Activated CD4-positive, CD25-positive, alpha-beta regulatory T cell treated with anti-CD3 and anti-CD28 coated beads, Interleukin-2, amount 50 U/mL, for 24 hours (primary cell): ENCODE results near the gene CEP68.
"Not testable (repeated sequence)": the region's sequence is repeated elsewhere in the genome, so short reads cannot be mapped to it uniquely, and the experiment has no call there.

Experiments
- ATAC-seq, 2 donors: fragments of 150-1000 bp; cut with Tn5 transposase; one replicate each; pipeline ENCODE4 v1.10.0; 2021; ENCODE audit warnings: mild to moderate bottlenecking in 1 of 2, moderate library complexity in 1 of 2

CEP68 gene

GRCh38 chr2:65031341-65032018, 24.7 kb upstream of the CEP68 start:
- ATAC-seq, result peak; percentile 73 to 80

DNA sequence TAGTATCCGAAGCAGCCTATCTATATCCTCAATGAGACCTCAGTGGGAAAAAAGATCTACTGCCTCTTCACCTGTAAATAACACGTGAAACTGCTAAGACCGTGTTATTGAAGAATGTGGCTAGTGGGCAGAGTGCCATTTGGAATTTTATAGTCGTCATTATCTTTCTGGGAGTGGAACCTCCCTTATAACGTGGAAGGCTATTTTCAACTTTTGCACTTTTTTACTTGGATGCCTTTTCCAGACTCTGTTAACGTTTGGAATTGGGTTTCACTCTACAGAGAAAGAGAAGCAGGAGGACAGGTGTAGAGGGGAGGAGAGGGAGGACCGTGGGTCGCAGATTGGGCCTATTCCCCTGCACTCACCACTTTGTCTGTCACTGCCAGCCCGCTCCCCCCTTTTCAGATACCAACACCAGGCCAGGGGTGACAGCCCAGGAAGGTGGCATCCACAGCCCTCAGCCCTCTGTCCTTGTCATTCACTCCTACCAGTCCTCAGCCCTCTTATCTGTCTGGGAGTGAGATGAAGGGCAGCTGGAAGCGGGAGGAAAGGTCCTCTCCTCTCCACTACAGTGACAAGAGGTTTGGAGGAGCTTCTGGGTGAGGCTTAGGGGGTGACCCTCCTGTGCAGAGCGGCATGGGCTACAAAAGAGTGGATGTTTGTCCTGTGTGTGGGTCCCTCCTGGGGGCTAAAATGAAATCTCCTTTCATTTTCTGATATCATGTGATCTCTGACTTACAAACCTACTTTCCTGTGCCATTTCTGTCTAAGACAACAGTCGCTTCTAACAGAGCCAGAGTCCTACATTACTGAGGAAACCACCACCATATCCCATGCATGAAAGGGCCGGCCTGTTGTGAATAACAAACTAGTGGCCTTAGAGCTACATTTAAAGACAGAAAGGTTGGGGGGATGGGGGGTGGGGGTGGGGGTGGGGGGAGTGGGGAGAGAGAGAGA, 23.9 kb upstream of the CEP68 start:
- peak in 1 of 2 donors; percentile 6 for ATAC-seq

DNA sequence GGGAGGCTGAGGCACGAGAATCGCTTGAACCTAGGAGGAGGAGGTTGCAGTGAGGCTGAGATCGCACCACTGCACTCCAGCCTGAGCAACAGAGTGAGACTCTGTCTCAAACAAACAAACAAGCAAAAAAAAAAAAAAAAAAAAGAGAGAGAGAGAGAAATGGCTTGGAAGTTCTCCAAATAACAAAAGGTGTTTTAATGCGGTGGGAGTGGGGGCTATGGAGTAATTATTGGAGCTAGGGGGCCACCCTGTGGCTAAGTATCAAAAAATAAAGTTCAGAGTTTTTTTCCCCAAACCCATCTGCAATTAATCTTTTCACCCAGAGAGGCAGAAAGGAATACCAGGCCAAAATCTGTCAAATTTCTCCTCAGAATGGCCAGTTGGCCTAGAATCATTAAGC, 23.0 kb upstream of the CEP68 start:
- ATAC-seq, result no peak

DNA sequence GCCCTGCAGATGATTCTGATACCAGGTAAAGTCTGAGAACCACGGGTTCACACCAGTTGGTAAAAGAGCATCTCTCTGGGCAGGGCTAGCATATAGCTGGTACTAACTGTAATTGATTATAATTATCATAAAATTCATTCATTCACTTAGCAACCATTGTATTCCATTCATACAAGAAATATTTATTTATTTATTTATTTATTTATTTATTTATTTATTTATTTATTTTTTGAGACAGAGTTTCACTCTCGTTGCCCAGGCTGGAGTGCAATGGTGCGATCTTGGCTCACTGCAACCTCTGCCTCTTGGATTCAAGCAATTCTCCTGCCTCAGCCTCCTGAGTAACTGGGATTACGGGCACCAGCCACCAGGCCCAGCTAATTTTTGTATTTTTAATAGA, 22.5 kb upstream of the CEP68 start:
- not testable (repeated sequence) for ATAC-seq

DNA sequence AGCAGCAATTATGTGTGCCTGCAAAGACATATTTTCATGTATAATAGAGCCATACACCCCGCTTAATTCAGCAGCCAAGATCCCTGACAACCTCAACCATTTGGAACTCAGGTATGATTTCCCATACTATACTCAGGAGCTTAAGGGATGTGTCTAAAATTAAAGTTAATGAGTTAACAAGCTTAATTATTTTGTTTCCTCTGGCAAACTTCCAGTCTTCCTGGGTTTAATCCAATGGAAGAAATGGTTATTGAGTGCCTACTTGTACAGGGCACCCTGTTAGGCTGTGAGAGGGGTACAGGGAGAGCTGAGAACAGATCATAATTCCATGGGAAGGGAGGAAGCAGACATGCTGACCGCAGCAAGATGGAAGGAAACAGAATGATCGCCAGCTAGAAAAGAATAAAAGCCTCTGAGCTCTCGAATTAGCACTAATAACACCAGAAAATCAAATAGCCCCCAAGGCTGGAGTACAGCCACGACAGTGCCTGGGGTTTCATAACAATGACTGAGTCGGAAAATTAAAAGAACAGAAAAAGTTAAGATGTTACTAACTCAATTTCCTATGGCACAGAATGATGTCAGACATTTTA, 20.8 kb upstream of the CEP68 start:
- ATAC-seq, result no peak

DNA sequence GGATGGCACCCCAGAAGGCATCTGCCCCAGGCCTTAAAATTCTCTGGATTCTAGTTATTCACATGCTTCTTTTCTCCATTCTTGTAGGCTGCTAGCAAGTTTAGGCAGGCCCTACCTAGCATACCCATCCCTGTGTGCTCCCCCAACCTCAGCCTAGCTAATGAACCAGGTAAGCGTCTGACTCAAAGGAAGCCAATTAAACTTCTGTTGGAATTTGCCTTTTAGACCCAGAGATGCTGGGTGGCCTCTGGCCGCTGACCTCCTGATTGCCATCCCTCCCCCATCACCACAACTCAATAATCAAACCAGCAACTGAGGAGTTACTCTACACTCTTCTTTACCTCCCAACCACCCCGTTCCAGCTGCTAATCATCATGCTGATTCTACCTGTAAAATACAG, 19.0 kb upstream of the CEP68 start:
- ATAC-seq, result no peak

- no peak for ATAC-seq
Measured at GRCh38 chr2:65039640-65040039, 16.6 kb upstream of the CEP68 start.

DNA sequence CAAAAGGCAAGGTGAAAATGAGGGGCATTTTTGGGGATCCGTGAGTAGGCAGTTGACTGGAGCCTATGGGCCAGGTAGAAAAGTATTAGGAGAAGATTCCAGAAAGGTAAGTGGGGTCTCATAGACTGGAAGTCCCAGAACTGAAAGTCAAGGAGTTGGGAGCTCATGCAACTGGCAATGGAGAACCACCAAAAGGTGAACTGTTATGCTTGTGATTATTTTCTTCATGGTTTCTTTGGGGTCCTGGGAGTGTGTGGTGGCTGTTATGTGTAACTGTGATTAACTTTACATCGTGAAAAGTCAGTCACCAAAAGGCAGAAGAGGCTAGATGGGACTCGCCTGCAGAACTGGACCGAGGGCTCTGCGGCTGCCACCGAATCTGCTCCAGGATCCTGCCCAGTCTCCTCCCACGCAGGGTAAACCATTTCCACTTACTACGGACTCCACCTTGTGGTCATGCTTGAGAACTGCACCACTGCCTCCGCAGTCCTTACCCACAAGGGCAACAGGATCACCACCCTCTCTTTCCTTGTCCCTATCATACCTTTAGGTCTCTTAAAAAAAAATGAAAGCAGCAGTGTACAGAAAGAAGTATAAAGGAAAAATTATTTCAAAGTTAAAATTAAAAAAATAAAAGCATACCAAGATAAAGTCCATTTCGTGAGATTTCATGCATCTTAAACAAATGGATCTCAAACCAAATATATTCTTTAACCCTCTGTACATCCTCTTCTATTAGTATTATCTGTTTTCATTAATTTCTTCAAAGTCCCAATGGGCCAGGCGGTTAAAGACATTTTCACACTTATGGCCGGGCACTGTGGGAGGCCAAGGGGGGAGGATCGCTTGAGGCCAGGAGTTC, 15.6 kb upstream of the CEP68 start:
- peak; percentile 70 to 88 for ATAC-seq

- no peak for ATAC-seq
Measured at GRCh38 chr2:65043001-65043400, 13.2 kb upstream of the CEP68 start.

DNA sequence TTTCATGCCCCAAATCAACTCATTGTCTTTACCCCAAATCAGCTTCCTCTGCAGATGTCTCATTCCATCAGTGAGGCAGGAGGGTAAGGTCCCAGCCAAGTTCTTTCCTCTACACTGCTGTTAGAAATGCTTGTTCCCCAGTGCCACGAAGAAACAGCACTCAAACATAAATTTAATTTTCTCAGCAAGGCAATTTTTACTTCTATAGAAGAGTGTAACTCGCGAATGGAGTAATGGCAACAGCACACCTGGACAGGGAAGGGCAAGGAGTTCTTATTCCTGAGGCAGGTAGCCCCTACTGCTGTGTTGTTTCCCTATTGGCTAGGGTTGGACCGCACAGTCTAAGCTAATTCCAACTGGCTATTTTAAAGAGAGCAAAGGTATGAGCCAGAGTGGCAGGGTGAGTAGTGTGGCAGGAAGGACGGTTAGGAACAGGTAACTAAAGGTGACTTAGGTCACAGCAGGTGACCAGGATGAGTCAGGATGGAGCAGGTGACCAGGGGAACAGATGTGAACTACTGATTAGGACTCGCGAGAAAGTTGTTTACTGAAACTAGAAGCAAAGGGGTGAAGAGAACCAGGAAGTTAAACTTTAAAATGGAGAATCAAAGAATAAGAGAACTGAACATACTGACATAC, 12.0 kb upstream of the CEP68 start:
- no peak for ATAC-seq

DNA sequence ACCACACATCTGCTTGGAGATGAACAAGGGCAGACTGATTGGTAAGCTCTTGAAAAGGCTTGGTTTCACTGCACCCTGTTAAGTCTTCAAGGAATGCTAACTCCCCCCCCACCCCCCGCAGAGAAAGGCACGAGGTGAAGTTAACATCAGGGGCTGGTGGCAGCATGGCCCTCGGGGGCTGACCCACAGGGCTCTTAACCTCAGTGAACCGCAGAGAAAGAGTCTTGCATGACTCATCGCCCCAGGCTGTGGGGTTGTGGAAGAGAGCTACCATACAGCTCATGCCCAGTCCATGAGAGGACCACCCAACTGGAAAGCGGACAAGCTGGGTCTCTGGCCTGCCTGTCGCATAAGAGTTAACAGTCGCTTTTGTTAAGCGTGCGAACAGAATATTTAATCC, 10.6 kb upstream of the CEP68 start:
- ATAC-seq, result no peak

GRCh38 chr2:65046633-65047407, 9.4 kb upstream of the CEP68 start:
- ATAC-seq, result no peak

- ATAC-seq, result no peak
Measured at GRCh38 chr2:65049010-65049639, 7.1 kb upstream of the CEP68 start.

DNA sequence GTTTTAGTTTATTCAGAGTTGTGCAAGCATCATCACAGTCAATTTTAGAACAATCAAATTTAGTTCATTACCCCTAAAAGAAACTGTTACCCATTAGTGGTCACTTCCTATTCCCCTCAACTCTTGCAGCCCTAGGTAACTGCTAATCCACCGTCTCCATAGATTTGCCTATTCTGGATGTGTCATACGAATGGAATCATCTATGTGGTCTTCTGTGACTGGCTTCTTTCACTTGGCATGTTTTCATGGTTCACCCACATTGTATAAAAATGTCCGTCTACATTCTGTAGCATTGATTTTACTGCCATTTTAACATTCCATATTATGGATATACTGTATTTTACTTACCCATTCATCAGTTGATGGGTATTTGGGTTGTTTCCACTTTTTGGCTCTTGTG, 5.3 kb upstream of the CEP68 start:
- no peak for ATAC-seq

DNA sequence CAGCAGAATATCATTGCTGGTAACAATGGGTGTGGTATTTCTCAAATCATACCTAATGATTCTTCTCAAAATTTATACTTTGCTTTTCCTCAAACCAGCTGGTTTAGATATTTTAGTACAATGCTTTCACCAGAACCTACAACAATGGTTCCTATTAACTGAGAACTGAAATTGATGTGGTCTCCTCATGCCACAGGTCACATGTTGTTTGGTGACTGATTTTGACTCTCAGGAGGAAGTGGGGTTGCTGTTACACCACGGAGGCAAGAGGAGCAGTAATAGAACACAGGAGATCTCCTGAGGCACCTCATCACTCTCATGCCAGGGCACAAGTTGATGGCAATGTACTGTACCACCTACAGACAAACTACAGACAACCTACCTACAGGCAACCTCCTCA, 3.0 kb upstream of the CEP68 start:
- peak; percentile 15 for ATAC-seq

DNA sequence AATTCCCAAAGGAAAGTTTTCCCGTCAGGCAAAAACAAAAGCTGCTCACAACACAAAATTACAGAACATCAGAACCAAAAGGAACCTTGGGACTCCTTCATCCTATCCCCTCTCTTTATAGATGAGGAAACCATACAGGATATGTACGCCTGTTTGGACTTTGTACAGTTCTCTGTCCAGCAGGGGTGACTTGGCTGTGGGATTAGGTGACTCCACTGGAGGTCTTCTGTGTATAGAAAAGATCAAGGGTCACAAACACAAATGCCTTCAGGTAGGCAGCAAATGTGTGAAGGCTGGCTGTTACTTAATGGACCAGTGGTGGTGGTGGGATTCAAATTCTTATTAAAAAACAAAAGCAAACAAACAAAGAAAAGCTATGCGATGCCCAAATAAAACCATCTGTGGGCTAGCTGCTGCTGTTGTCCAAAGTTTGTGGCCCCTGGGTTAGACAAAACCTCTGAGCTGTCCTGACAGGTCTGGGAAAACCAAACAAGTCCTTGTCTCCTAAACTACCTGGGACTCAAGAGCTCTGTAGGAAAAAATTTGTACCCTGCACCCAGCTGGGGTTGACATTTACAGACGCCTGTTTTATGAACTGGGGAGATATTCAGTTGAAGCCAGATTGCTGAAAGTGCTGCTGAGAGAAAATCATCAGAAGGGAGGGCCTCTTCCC, 1.3 kb upstream of the CEP68 start:
- no peak for ATAC-seq

DNA sequence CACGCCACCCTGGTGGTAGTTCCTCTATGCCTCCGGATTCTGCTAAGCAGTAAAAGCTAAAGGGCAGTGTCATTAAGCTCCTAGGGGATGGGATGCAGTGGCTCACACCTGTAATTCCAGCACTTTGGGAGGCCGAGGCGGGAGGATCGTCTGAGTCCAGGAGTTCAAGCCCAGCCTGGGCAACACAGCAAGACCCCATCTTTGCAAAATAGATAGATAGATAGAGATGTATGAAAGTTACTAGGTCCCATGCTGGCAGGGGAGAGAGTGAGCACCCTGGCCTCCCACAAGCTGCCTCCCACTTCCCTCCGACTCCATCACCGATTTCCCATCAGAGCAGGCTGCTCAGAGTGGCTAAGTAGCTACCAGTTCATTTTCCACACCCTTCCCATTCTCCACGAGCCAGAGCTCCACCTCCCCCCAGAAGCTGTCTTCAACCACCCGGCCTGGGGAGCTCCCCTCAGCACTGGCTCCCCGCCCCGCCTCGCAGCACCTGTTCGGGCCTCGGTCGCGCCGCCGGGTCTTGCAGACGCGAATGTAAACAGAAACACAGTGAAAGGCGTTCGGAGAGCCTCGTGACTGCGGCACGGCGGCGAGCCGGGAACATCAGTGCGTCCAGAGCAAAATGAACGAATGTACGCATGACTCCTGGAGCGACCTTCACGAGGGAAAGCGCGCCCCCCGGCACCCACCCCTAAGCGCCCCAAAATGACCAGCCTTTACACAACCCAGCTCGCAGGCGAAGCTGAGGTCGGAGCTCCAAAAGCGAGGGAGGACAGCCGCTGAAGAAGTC, 598 bp upstream of the CEP68 start:
- peak; percentile 20 to 35 for ATAC-seq

GRCh38 chr2:65057054-65057375, 799 bp downstream of the CEP68 start:
- no peak for ATAC-seq

GRCh38 chr2:65057391-65058052, 1.3 kb downstream of the CEP68 start:
- ATAC-seq, result peak; percentile 59 to 60
